Astrocyte (in vitro differentiated cells and primary cell): ENCODE data around the gene ROPN1. TPM values are rescaled to one million over a fixed set of nuclear protein-coding genes. Genes with fewer than 3 reads are reported as not detected.

Experiments
- DNase-seq: peaks from one replicate; pipeline ENCODE4 v3.0.0-alpha.2; 2010; ENCODE audit warnings: low read depth
- FAIRE-seq: peaks from 2 replicates; lab custom pipeline; 2011; peaks lifted over from hg19 to GRCh38; lab: Jason Lieb, UNC
- H2AFZ ChIP-seq: 2 replicates; pipeline ENCODE4 v1.6.0; 2012; ENCODE audit warnings: low read depth, low read length, inconsistent platforms
- H3K27ac ChIP-seq: 2 replicates; pipeline ENCODE4 v1.5.1; 2011; ENCODE audit warnings: low read depth, low read length, inconsistent platforms
- H3K27me3 ChIP-seq: 2 replicates; pipeline ENCODE4 v1.6.0; 2011; ENCODE audit warnings: low read length, inconsistent platforms; ENCODE audit not compliant: insufficient read depth
- H3K36me3 ChIP-seq: 2 replicates; pipeline ENCODE4 v1.5.1; 2011; ENCODE audit warnings: low read length, inconsistent platforms; ENCODE audit not compliant: insufficient read depth
- H3K4me1 ChIP-seq: 2 replicates; pipeline ENCODE4 v1.5.1; 2011; ENCODE audit warnings: low read length, inconsistent platforms; ENCODE audit not compliant: insufficient read depth
- H3K4me2 ChIP-seq: 2 replicates; pipeline ENCODE4 v1.6.0; 2012; ENCODE audit warnings: low read length, inconsistent platforms
- H3K4me3 ChIP-seq: 2 replicates; pipeline ENCODE4 v1.5.1; 2011; ENCODE audit warnings: low read depth, mild to moderate bottlenecking, low read length, inconsistent platforms; ENCODE audit not compliant: insufficient read depth
- H3K79me2 ChIP-seq: 2 replicates; pipeline ENCODE4 v1.6.0; 2012; ENCODE audit warnings: mild to moderate bottlenecking, low read length, inconsistent platforms; ENCODE audit not compliant: insufficient read depth
- H3K9ac ChIP-seq: 2 replicates; pipeline ENCODE4 v1.6.0; 2012; ENCODE audit warnings: mild to moderate bottlenecking, low read length, inconsistent platforms
- H3K9me3 ChIP-seq: 2 replicates; pipeline ENCODE4 v1.5.1; 2012; ENCODE audit warnings: low read depth, mild to moderate bottlenecking, low read length, inconsistent platforms; ENCODE audit not compliant: insufficient read depth
- H4K20me1 ChIP-seq: 2 replicates; pipeline ENCODE4 v1.6.0; 2012; ENCODE audit warnings: low read length, inconsistent platforms; ENCODE audit not compliant: insufficient read depth
- H3K27ac Mint-ChIP-seq: one replicate; pipeline ENCODE4 v1.8.0; 2021; ENCODE audit warnings: mild to moderate bottlenecking, mixed read lengths; ENCODE audit not compliant: unreplicated experiment
- H3K27me3 Mint-ChIP-seq: one replicate; pipeline ENCODE4 v1.8.0; 2021; ENCODE audit warnings: low read depth, mixed read lengths; ENCODE audit not compliant: unreplicated experiment
- H3K36me3 Mint-ChIP-seq: one replicate; pipeline ENCODE4 v1.8.0; 2021; ENCODE audit warnings: low read depth, mixed read lengths; ENCODE audit not compliant: unreplicated experiment
- H3K4me1 Mint-ChIP-seq: one replicate; pipeline ENCODE4 v1.8.0; 2021; ENCODE audit warnings: low read depth, mixed read lengths; ENCODE audit not compliant: unreplicated experiment
- H3K4me3 Mint-ChIP-seq: one replicate; pipeline ENCODE4 v1.8.0; 2021; ENCODE audit warnings: mild to moderate bottlenecking, moderate library complexity, mixed read lengths; ENCODE audit not compliant: unreplicated experiment
- H3K9me3 Mint-ChIP-seq: one replicate; pipeline ENCODE4 v1.8.0; 2021; ENCODE audit warnings: mild to moderate bottlenecking, mixed read lengths; ENCODE audit not compliant: unreplicated experiment
- CTCF ChIP-seq: IDR thresholded peaks from 2 replicates; pipeline ENCODE4 v1.5.1; 2011; ENCODE audit warnings: low read depth, mild to moderate bottlenecking, inconsistent platforms, low read length, moderate library complexity; ENCODE audit not compliant: insufficient read depth
- EZH2 ChIP-seq: IDR thresholded peaks from 2 replicates; pipeline ENCODE4 v1.6.1; 2012; ENCODE audit warnings: mild to moderate bottlenecking, low read length, inconsistent platforms; ENCODE audit not compliant: insufficient read depth
- total RNA-seq: library from RNA; stranded (reverse); gene quantifications from 2 replicates; pipeline ENCODE4 v1.2.1, GENCODE V29; 2021

The ROPN1 gene
- total RNA-seq, 1 donor from 2014 or later: not detected

- Mint-ChIP-seq H3K27ac (no peak overlapping the region), H3K27me3 (no peaks in the 10 kb centered on the region), H3K9me3 (no peaks in the 10 kb centered on the region), H3K4me3 (no peak overlapping the region), H3K4me1 (no peaks in the 10 kb centered on the region), H3K36me3 (peaks cover 2% of the 10 kb centered on the region)
- TF ChIP-seq CTCF (no peak), EZH2 (no peak)
- H3K79me2 ChIP-seq: no peaks in the 10 kb centered on the region
- H3K27ac ChIP-seq: no peak overlapping the region
- no peaks in the 10 kb centered on the region for H3K27me3 ChIP-seq
- no peak overlapping the region for H3K9ac ChIP-seq
- H3K9me3 ChIP-seq: no peaks in the 10 kb centered on the region
- no peaks in the 10 kb centered on the region for H4K20me1 ChIP-seq
- no peak overlapping the region for H2AFZ ChIP-seq
- H3K4me2 ChIP-seq: no peak overlapping the region
- H3K4me3 ChIP-seq: no peak overlapping the region
- DNase-seq (no peak), FAIRE-seq (no peak)
- no peaks in the 10 kb centered on the region for H3K4me1 ChIP-seq
- H3K36me3 ChIP-seq: peaks cover 33% of the 10 kb centered on the region
These were observed 61.5 kb downstream of the ROPN1 start for GRCh38 chr3:123930445-123930844.

- DNase-seq (no peak), FAIRE-seq (no peak)
- Mint-ChIP-seq H3K9me3 (no peaks in the 10 kb centered on the region), H3K4me3 (no peak overlapping the region), H3K36me3 (peaks cover 6% of the 10 kb centered on the region), H3K27ac (no peak overlapping the region), H3K27me3 (no peaks in the 10 kb centered on the region), H3K4me1 (no peaks in the 10 kb centered on the region)
- Histone ChIP-seq H2AFZ (no peak overlapping the region), H3K79me2 (no peaks in the 10 kb centered on the region), H3K4me1 (no peaks in the 10 kb centered on the region), H3K4me3 (no peak overlapping the region), H3K27me3 (no peaks in the 10 kb centered on the region), H4K20me1 (no peaks in the 10 kb centered on the region), H3K9me3 (no peaks in the 10 kb centered on the region), H3K4me2 (no peak overlapping the region), H3K27ac (no peak overlapping the region), H3K9ac (no peak overlapping the region), H3K36me3 (peaks cover 31% of the 10 kb centered on the region)
- no peak for TF ChIP-seq EZH2
- no peak for TF ChIP-seq CTCF
These were observed 62.6 kb downstream of the ROPN1 start for GRCh38 chr3:123929325-123929724.

DNA sequence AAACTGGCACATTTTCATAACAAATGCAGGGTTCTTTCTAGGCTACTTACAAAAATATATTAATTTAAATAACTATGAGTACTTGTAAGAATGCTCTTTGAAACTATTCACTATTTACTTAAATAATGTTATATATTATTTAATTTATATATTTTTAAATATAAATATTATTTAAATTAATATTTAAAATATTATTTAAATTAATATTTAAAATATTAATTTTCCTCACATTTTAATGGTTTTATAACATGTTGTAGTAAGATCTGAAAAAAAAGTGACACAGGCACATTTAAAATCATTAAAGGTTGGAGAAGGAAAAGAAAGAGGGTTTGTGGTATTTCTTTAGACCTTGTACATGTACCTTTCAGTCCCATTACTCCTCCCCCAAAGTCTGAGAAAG is 65.5 kb downstream of the ROPN1 start:
- H3K4me2 ChIP-seq: no peak overlapping the region
- no peak overlapping the region for H3K4me3 Mint-ChIP-seq
- H3K27me3 Mint-ChIP-seq: no peaks in the 10 kb centered on the region
- no peak for TF ChIP-seq CTCF
- H3K4me1 ChIP-seq: no peaks in the 10 kb centered on the region
- peaks cover 3% of the 10 kb centered on the region for H3K9me3 ChIP-seq
- no peaks in the 10 kb centered on the region for H4K20me1 ChIP-seq
- no peak overlapping the region for H3K4me3 ChIP-seq
- no peak overlapping the region for H2AFZ ChIP-seq
- DNase-seq (no peak), FAIRE-seq (no peak)
- H3K27ac Mint-ChIP-seq: no peak overlapping the region
- H3K27me3 ChIP-seq: no peaks in the 10 kb centered on the region
- H3K27ac ChIP-seq: no peak overlapping the region
- no peaks in the 10 kb centered on the region for H3K79me2 ChIP-seq
- H3K9ac ChIP-seq: no peak overlapping the region
- H3K9me3 Mint-ChIP-seq: peaks cover 13% of the 10 kb centered on the region
- peaks cover 25% of the 10 kb centered on the region for H3K36me3 Mint-ChIP-seq
- H3K36me3 ChIP-seq: peaks cover 25% of the 10 kb centered on the region
- no peaks in the 10 kb centered on the region for H3K4me1 Mint-ChIP-seq
